HCT116 (cell line): ENCODE data around the gene UCN3.

Experiments used
- CTCF ChIP-seq, 3 experiments: fragments of 200-600 bp in 1 of 3; sonication (generic) in 1 of 3; IDR thresholded peaks in 2 of 3; conservative IDR thresholded peaks in 1 of 3; 2 replicates each; pipeline ENCODE4 v1.5.1; 2012 to 2017; ENCODE audit warnings: low read depth in 2 of 3, low read length in 2 of 3, antibody characterized with exemption in 1 of 3, borderline replicate concordance in 1 of 3, control low read depth in 1 of 3, mild to moderate bottlenecking in 1 of 3, mixed read lengths in 1 of 3, mixed run types in 1 of 3, moderate library complexity in 1 of 3; ENCODE audit not compliant: insufficient read depth in 1 of 3
- EZH2 ChIP-seq: fragments of 200-600 bp; sonication (generic); IDR thresholded peaks from 2 replicates; pipeline ENCODE4 v1.6.1; 2017; ENCODE audit warnings: antibody characterized with exemption, mixed run types

- TF ChIP-seq CTCF (IDR thresholded peaks at IDR 0.05 in 2 of 3, conservative IDR thresholded peaks at IDR 0.05 in 1 of 3; ENCODE audit: borderline replicate concordance in 1 of 3, insufficient read depth in 1 of 3, low read depth in 2 of 3, low read length in 2 of 3) (no peak), EZH2 (no peak)
Observed at GRCh38 chr10:5418584-5418983, 53.8 kb downstream of the UCN3 start.
